ENCODE data around the gene UBR2.
"Not testable (repeated sequence)": the region's sequence is repeated elsewhere in the genome, so short reads cannot be mapped to it uniquely, and the experiment has no call there.

The UBR2 gene

DNA sequence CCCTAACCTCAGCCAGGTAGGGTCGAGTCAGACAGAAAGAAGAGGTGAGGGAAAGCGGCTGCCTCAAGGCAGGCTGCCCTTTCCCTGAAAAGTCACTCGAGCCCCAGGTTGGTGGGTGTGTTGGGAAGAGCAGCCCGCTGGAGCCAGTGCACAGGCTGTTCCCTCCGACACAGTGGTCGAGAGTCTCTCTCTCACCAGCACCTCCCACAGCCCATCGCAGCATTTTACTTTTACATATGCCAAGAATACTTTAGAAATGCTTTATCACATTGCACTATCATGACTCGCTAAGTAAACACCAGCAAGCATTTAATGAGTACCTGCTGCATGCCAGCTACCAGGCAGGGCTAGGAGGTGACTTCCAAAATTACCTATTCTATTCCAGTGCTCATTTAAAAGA, 156.9 kb downstream of the UBR2 start:
- no peaks in the 10 kb centered on the region for H3K27me3 ChIP-seq (ENCODE audit: control insufficient read depth, insufficient read depth, low read length, poor library complexity, severe bottlenecking)
- H3K9me3 ChIP-seq (ENCODE audit: control insufficient read depth, low read length) = no peaks in the 10 kb centered on the region
- WGBS, 2 experiments = 71 to 74% methylated on average over 8 of the region's 8 CpGs
- H3K4me1 ChIP-seq (ENCODE audit: control insufficient read depth, insufficient read depth, low read length) = no peaks in the 10 kb centered on the region
- no peak overlapping the region for H3K27ac ChIP-seq (ENCODE audit: insufficient read depth, low read depth, low read length, poor library complexity, severe bottlenecking)
- H3K4me3 ChIP-seq (ENCODE audit: insufficient read depth, low read depth, low read length) = no peak overlapping the region
- no peaks in the 10 kb centered on the region for H3K36me3 ChIP-seq (ENCODE audit: control insufficient read depth, insufficient read depth, low read length)

DNA sequence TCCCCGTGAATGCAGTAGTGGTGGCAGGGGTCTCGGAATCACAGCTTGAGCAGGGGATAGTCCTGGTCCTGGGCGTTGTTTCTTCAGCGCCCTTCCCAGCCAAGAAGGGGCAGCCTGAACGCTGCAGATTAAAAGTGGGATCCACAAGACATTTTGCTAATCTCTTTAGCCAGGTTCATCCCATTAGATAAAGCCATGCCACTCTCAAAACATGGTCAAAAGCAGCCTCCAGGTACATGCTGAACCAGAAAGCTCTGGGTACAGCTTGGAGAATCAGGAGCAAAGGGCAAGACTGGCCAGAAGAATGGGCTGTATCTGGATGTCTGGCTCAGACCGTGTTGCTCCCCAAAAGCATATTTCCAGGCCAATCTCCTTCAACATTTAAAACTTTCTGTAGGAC, 158.7 kb downstream of the UBR2 start, which contains the start of gene PRPH2:
Gene PRPH2 (minus strand): TSS at position 101 of the 400 bp plus-strand sequence. CDS start 263 bp downstream, outside the sequence.
- Histone ChIP-seq H3K27ac (ENCODE audit: insufficient read depth, low read depth, low read length, poor library complexity, severe bottlenecking) (no peak within 1 kb of the TSS), H3K9me3 (ENCODE audit: control insufficient read depth, low read length) (no peaks in the 10 kb centered on the region), H3K4me1 (ENCODE audit: control insufficient read depth, insufficient read depth, low read length) (no peaks in the 10 kb centered on the region), H3K36me3 (ENCODE audit: control insufficient read depth, insufficient read depth, low read length) (no peaks in the 10 kb centered on the region), H3K4me3 (ENCODE audit: insufficient read depth, low read depth, low read length) (no peak within 1 kb of the TSS), H3K27me3 (ENCODE audit: control insufficient read depth, insufficient read depth, low read length, poor library complexity, severe bottlenecking) (no peaks in the 10 kb centered on the region)
- 87 to 90% methylated on average over 6 of the region's 6 CpGs for WGBS, 2 experiments

DNA sequence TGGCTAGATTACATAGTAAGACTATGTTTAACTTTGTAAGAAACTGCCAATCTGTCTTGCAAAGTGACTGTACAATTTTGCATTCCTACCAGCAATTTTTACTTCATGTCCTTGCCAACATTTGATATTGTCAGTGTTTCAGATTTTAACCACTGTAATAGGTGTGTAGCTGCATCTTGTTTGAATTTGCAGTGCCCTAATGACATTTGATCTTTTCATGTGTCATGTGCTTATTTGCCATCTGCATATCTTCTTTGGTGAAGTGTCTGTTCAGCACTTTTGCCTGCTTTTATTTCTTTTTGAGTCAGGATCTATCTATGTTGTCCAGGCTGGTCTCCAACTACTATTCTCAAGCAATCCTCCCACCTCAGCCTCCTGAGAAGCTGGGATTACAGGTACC, 161.0 kb downstream of the UBR2 start:
- Histone ChIP-seq H3K4me3 (ENCODE audit: insufficient read depth, low read depth, low read length) (no peak overlapping the region), H3K4me1 (ENCODE audit: control insufficient read depth, insufficient read depth, low read length) (no peaks in the 10 kb centered on the region), H3K36me3 (ENCODE audit: control insufficient read depth, insufficient read depth, low read length) (no peaks in the 10 kb centered on the region), H3K27me3 (ENCODE audit: control insufficient read depth, insufficient read depth, low read length, poor library complexity, severe bottlenecking) (no peaks in the 10 kb centered on the region), H3K9me3 (ENCODE audit: control insufficient read depth, low read length) (no peaks in the 10 kb centered on the region), H3K27ac (ENCODE audit: insufficient read depth, low read depth, low read length, poor library complexity, severe bottlenecking) (no peak overlapping the region)

DNA sequence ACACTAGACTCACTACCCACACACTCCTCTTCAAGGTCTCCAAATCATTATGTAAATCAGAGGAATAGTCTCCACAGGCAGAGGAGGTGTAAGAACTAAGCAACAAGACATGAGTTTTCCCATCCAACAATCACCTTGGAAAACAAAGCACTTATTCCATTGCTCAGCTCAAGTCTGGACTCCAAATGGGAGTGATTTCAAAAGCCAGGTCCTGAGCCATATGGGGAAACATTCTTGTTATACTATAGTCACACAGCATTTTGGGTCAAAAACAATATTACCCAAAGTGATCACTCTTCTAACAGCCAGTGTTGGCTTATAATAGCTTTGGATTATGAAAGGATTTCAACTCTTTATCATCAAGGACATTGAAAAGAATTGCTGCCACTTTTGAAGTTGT, 162.2 kb downstream of the UBR2 start:
- no peak overlapping the region for H3K27ac ChIP-seq (ENCODE audit: insufficient read depth, low read depth, low read length, poor library complexity, severe bottlenecking)
- H3K4me1 ChIP-seq (ENCODE audit: control insufficient read depth, insufficient read depth, low read length) = no peaks in the 10 kb centered on the region
- H3K36me3 ChIP-seq (ENCODE audit: control insufficient read depth, insufficient read depth, low read length) = no peaks in the 10 kb centered on the region
- no peak overlapping the region for H3K4me3 ChIP-seq (ENCODE audit: insufficient read depth, low read depth, low read length)
- H3K27me3 ChIP-seq (ENCODE audit: control insufficient read depth, insufficient read depth, low read length, poor library complexity, severe bottlenecking) = no peaks in the 10 kb centered on the region
- H3K9me3 ChIP-seq (ENCODE audit: control insufficient read depth, low read length) = no peaks in the 10 kb centered on the region

DNA sequence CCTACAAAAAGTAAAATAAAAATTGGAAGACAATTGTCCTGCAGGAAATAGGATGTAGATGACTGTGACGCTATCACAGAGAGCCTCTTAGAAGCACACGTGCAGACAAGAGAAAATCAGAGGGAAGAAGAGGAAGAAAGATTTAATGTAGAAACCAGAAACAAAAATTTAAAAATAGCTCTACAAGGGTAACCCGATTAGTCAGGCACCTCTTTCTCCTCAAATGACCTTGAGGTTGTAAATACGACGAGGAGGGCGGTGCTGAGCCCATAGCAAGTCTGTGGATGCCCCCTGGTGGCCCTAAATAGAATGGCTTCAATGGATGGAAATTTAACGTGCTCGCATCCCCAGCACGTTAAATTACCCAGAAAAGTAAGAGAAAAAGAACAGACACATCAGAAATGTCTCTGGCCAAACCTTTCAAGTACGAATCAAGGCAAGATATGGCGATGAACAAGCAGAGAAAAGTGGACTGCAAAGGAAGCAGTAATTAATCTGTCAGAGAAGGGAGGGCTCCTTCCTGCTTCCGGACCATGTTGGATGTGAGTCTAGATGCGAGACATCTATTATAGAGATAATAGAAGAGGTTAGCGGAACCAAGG, 162.8 kb downstream of the UBR2 start:
- no peaks in the 10 kb centered on the region for H3K4me1 ChIP-seq (ENCODE audit: control insufficient read depth, insufficient read depth, low read length)
- WGBS, 2 experiments = 30 to 32% methylated on average over 14 of the region's 14 CpGs
- no peak overlapping the region for H3K4me3 ChIP-seq (ENCODE audit: insufficient read depth, low read depth, low read length)
- H3K27me3 ChIP-seq (ENCODE audit: control insufficient read depth, insufficient read depth, low read length, poor library complexity, severe bottlenecking) = no peaks in the 10 kb centered on the region
- no peaks in the 10 kb centered on the region for H3K9me3 ChIP-seq (ENCODE audit: control insufficient read depth, low read length)
- no peaks in the 10 kb centered on the region for H3K36me3 ChIP-seq (ENCODE audit: control insufficient read depth, insufficient read depth, low read length)
- H3K27ac ChIP-seq (ENCODE audit: insufficient read depth, low read depth, low read length, poor library complexity, severe bottlenecking) = no peak overlapping the region

DNA sequence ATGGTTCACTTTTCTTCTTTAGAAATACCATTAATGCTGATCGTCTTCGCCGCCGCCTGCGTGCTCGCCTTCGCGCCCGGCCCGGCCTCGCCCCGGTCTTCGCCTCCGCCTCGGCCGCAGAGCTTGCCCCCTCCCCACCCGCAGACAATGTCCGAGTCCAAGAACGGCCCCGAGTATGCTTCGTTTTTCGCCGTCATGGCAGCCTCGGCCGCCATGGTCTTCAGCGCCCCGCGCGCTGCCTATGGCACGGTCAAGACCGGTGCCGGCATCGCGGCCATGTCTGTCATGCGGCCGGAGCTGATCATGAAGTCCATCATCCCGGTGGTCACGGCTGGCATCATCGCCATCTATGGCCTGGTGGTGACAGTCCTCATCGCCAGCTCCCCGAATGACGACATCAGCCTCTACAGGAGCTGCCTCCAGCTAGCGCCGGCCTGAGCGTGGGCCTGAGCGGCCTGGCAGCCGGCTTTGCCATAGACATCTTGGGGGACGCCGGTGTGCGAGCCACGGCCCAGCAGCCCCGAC, 163.3 kb downstream of the UBR2 start:
- no peaks in the 10 kb centered on the region for H3K36me3 ChIP-seq (ENCODE audit: control insufficient read depth, insufficient read depth, low read length)
- no peak overlapping the region for H3K27ac ChIP-seq (ENCODE audit: insufficient read depth, low read depth, low read length, poor library complexity, severe bottlenecking)
- H3K4me3 ChIP-seq (ENCODE audit: insufficient read depth, low read depth, low read length) = no peak overlapping the region
- 95 to 96% methylated on average over 52 of the region's 52 CpGs for WGBS, 2 experiments
- no peaks in the 10 kb centered on the region for H3K27me3 ChIP-seq (ENCODE audit: control insufficient read depth, insufficient read depth, low read length, poor library complexity, severe bottlenecking)
- no peaks in the 10 kb centered on the region for H3K9me3 ChIP-seq (ENCODE audit: control insufficient read depth, low read length)
- H3K4me1 ChIP-seq (ENCODE audit: control insufficient read depth, insufficient read depth, low read length) = no peaks in the 10 kb centered on the region

DNA sequence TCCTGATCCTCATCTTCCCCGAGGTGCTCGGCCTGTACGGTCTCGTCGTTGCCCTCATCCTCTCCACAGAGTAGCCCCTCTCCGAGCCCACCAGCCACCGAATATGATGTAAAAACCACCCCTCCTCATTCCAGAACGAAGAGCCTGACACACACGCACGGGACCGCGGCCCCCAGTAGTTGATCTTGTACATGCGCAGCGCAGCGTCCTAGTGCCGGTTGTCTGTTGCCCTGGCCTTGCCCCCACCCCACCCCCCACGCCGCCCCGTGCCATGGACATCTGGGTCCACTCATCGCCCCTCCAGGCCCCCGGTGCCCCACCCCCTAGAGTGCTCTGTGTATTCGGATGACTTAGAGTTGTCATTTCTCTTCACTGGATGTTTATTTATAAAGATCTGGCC, 163.8 kb downstream of the UBR2 start:
- Histone ChIP-seq H3K4me3 (ENCODE audit: insufficient read depth, low read depth, low read length) (no peak overlapping the region), H3K4me1 (ENCODE audit: control insufficient read depth, insufficient read depth, low read length) (no peaks in the 10 kb centered on the region), H3K36me3 (ENCODE audit: control insufficient read depth, insufficient read depth, low read length) (no peaks in the 10 kb centered on the region), H3K27me3 (ENCODE audit: control insufficient read depth, insufficient read depth, low read length, poor library complexity, severe bottlenecking) (no peaks in the 10 kb centered on the region), H3K9me3 (ENCODE audit: control insufficient read depth, low read length) (no peaks in the 10 kb centered on the region), H3K27ac (ENCODE audit: insufficient read depth, low read depth, low read length, poor library complexity, severe bottlenecking) (no peak overlapping the region)
- WGBS, 2 experiments = 96% methylated on average over 22 of the region's 22 CpGs

DNA sequence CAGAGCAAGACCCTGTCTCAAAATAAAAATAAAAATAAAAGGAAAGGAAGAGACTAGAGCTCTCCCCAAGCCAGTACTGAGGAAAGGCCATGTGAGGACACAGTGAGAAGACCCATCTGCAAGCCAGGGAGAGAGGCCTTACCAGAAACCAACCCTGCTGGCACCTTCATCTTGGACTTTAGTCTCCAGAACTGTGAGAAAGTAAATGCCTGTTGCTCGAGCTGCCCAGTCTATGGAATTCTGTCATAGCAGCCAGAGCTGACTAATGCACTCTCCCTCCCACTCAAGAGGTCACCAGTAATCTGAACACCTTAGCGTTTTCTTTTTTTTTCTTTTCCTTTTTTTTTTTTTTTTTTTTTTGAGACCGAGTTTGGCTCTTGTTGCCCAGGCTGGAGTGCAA, 165.9 kb downstream of the UBR2 start:
- Histone ChIP-seq H3K27ac (ENCODE audit: insufficient read depth, low read depth, low read length, poor library complexity, severe bottlenecking) (no peak overlapping the region), H3K36me3 (ENCODE audit: control insufficient read depth, insufficient read depth, low read length) (no peaks in the 10 kb centered on the region)
- WGBS, 2 experiments = 59 to 68% methylated on average over 2 of the region's 3 CpGs

DNA sequence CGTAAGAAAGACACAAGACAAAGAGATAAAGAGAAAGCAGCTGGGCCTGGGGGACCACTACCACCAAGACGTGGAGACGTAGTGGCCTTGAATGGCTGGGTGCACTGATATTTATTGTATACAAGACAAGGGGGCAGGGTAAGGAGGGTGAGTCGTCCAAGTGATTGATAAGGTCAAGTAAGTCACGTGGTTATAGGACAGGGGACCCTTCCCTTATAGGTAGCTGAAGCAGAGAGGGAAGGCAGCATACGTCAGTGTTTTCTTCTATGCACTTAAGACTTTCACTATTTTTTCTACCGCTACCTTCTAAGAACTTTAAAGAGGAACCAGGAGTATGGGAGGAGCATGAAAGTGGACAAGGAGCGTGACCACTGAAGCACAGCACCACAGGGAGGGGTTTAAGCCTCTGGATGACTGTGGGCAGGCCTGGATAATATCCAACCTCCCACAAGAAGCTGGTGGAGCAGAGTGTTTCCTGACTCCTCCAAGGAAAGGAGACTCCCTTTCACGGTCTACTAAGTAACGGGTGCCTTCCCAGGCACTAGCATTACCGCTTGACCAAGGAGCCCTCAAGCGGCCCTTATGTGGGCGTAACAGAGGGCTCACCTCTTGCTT, 170.1 kb downstream of the UBR2 start:
- WGBS, 2 experiments = 87 to 92% methylated on average over 12 to 13 of the region's 13 CpGs
- not testable (repeated sequence) for H3K9me3 ChIP-seq (ENCODE audit: control insufficient read depth, low read length); H3K4me3 ChIP-seq (ENCODE audit: insufficient read depth, low read depth, low read length); H3K4me1 ChIP-seq (ENCODE audit: control insufficient read depth, insufficient read depth, low read length); H3K36me3 ChIP-seq (ENCODE audit: control insufficient read depth, insufficient read depth, low read length); H3K27me3 ChIP-seq (ENCODE audit: control insufficient read depth, insufficient read depth, low read length, poor library complexity, severe bottlenecking); H3K27ac ChIP-seq (ENCODE audit: insufficient read depth, low read depth, low read length, poor library complexity, severe bottlenecking)

More for the DNA sequence above, 165.9 kb downstream of the UBR2 start:
- H3K4me1 ChIP-seq (ENCODE audit: control insufficient read depth, insufficient read depth, low read length) = no peaks in the 10 kb centered on the region
- no peaks in the 10 kb centered on the region for H3K9me3 ChIP-seq (ENCODE audit: control insufficient read depth, low read length)
- H3K27me3 ChIP-seq (ENCODE audit: control insufficient read depth, insufficient read depth, low read length, poor library complexity, severe bottlenecking) = no peaks in the 10 kb centered on the region
- no peak overlapping the region for H3K4me3 ChIP-seq (ENCODE audit: insufficient read depth, low read depth, low read length)

DNA sequence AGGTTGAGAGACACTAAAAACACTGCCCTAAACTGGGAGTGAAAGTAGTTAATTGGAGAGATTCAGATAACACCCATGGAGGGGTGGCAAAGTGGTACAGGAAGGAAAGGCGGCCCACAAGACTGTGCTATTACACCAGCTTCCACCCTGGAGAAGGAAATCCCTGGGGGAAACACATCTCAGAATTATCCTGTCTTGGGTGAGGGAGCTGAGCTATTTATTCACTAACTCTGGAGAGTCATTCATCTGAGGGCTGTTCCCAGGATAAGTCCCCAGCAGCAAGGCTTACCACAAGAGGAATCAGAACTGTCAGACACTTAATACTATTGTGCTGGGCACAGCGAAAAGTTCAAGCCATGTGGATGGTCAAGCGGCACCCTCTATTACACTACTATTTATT, 172.1 kb downstream of the UBR2 start:
- WGBS, 2 experiments = 82 to 92% methylated on average over 3 of the region's 3 CpGs
- Histone ChIP-seq H3K36me3 (ENCODE audit: control insufficient read depth, insufficient read depth, low read length) (no peaks in the 10 kb centered on the region), H3K27ac (ENCODE audit: insufficient read depth, low read depth, low read length, poor library complexity, severe bottlenecking) (no peak overlapping the region), H3K4me3 (ENCODE audit: insufficient read depth, low read depth, low read length) (no peak overlapping the region), H3K9me3 (ENCODE audit: control insufficient read depth, low read length) (no peaks in the 10 kb centered on the region), H3K27me3 (ENCODE audit: control insufficient read depth, insufficient read depth, low read length, poor library complexity, severe bottlenecking) (no peaks in the 10 kb centered on the region), H3K4me1 (ENCODE audit: control insufficient read depth, insufficient read depth, low read length) (no peaks in the 10 kb centered on the region)

Measured in ectodermal cell (in vitro differentiated cells).